ENCODE measurements around the gene SLC38A4.

DNA sequence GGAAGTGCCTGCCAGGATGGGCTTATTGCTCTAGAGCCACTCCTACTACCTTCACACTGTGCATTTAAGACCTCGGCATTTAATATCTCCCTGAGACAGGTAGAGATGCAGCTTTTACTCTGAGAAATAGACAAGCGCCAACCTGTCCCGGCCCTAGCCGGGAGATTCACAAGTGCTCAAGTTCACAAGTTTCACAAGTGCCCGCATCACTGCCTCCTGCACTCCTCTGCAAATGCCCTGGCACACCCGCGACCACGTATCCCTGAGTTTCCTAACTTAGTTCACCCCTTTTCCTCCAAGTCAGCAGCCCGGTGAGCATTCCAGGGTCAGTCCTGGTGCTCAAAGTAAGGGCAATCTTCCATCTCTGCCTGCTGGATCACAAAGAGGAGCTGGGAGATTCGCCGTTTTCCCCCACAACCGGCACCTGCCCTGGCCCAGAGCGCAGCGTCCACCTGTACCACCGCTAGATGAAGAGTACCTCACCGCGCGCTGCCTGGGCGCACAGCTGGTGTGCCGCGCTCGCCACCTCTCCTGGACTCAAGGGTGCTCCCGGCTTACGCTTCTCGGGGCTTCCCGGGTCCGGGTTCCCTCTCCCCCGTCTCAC is 5.0 kb upstream of the SLC38A4 start:
- TF ChIP-seq, protein P1, sequence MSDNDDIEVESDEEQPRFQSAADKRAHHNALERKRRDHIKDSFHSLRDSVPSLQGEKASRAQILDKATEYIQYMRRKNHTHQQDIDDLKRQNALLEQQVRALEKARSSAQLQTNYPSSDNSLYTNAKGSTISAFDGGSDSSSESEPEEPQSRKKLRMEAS (IDR thresholded peaks at IDR 0.05), result no peak
- TF ChIP-seq ZNF274 (IDR thresholded peaks at IDR 0.05; ENCODE audit: low read depth, low read length) (no peak), EZH2 (IDR thresholded peaks at IDR 0.05) (no peak), POLR2A (IDR thresholded peaks at IDR 0.05; ENCODE audit: borderline replicate concordance, extremely low read depth, insufficient read depth, insufficient read length) (no peak), EZH2phosphoT487 (IDR thresholded peaks at IDR 0.05; ENCODE audit: borderline replicate concordance) (no peak), EGR1 (IDR thresholded peaks at IDR 0.05; ENCODE audit: low read depth) (no peak), FOSL1 (IDR thresholded peaks at IDR 0.05; ENCODE audit: low read depth) (no peak), SIN3A (IDR thresholded peaks at IDR 0.05; ENCODE audit: low read depth) (no peak), CEBPB (IDR thresholded peaks at IDR 0.05; ENCODE audit: low read depth) (no peak), ELF1 (IDR thresholded peaks at IDR 0.05; ENCODE audit: borderline replicate concordance, low read depth) (no peak)
- TF ChIP-seq, protein P2, sequence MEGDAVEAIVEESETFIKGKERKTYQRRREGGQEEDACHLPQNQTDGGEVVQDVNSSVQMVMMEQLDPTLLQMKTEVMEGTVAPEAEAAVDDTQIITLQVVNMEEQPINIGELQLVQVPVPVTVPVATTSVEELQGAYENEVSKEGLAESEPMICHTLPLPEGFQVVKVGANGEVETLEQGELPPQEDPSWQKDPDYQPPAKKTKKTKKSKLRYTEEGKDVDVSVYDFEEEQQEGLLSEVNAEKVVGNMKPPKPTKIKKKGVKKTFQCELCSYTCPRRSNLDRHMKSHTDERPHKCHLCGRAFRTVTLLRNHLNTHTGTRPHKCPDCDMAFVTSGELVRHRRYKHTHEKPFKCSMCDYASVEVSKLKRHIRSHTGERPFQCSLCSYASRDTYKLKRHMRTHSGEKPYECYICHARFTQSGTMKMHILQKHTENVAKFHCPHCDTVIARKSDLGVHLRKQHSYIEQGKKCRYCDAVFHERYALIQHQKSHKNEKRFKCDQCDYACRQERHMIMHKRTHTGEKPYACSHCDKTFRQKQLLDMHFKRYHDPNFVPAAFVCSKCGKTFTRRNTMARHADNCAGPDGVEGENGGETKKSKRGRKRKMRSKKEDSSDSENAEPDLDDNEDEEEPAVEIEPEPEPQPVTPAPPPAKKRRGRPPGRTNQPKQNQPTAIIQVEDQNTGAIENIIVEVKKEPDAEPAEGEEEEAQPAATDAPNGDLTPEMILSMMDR (IDR thresholded peaks at IDR 0.05 in 2 of 3, conservative IDR thresholded peaks at IDR 0.05 in 1 of 3; ENCODE audit: borderline replicate concordance in 1 of 3, insufficient read depth in 1 of 3, low read depth in 2 of 3, low read length in 2 of 3), result no peak
- TF ChIP-seq, protein P3, sequence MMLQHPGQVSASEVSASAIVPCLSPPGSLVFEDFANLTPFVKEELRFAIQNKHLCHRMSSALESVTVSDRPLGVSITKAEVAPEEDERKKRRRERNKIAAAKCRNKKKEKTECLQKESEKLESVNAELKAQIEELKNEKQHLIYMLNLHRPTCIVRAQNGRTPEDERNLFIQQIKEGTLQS (IDR thresholded peaks at IDR 0.05), result no peak

All from HCT116 (cell line).